ENCODE measurements around the gene EFHD1.

GRCh38 chr2:232597362-232598079, 35.9 kb upstream of the EFHD1 start:
- TF ChIP-seq POLR2A (IDR thresholded peaks at IDR 0.05; ENCODE audit: low read depth, low read length), result no peak
- no peak for TF ChIP-seq POLR2AphosphoS5 (IDR thresholded peaks at IDR 0.05; ENCODE audit: low read depth, low read length)
- TF ChIP-seq TAF1 (IDR thresholded peaks at IDR 0.05; ENCODE audit: borderline replicate concordance, low read depth, low read length), result no peak
